ENCODE measurements around the gene ROBO3. TPM values are rescaled to one million over a fixed set of nuclear protein-coding genes. Genes with fewer than 3 reads are reported as not detected.

ROBO3 gene
- polyA plus RNA-seq, 4 donors: 4.5 to 16.1 (median 11.4) TPM

- Histone ChIP-seq H3K9me3 (ENCODE audit: control insufficient read depth in 2 of 2, insufficient read depth in 1 of 2, low read depth in 1 of 2, low read length in 1 of 2) (no peaks in the 10 kb centered on the region), H3K4me1 (ENCODE audit: control insufficient read depth in 3 of 3, insufficient read depth in 2 of 3, low read depth in 1 of 3, low read length in 2 of 3) (no peaks in the 10 kb centered on the region), H3K27ac (ENCODE audit: low read depth in 1 of 3, low read length in 2 of 3) (no peak overlapping the region), H3K27me3 (ENCODE audit: control insufficient read depth in 3 of 3, insufficient read depth in 3 of 3, low read length in 3 of 3) (peaks cover 0 to 8% (median 0%) of the 10 kb centered on the region in 3 donors), H3K36me3 (ENCODE audit: control insufficient read depth in 3 of 3, insufficient read depth in 2 of 3, low read depth in 1 of 3, low read length in 3 of 3) (no peaks in the 10 kb centered on the region), H3K4me3 (ENCODE audit: low read depth in 1 of 3, low read length in 3 of 3) (no peak overlapping the region)
- FAIRE-seq: no peak
- no peak for DNase-seq
- 89 to 92% (median 91%) methylated on average over 3 of the region's 3 CpGs for WGBS, 3 donors
These were observed 34.5 kb upstream of the ROBO3 start for GRCh38 chr11:124830749-124831148.

- WGBS, 3 donors: 96 to 98% (median 97%) methylated on average over 2 of the region's 2 CpGs
- no peak for DNase-seq
- Histone ChIP-seq H3K27me3 (ENCODE audit: control insufficient read depth in 3 of 3, insufficient read depth in 3 of 3, low read length in 3 of 3) (peaks cover 0 to 8% (median 0%) of the 10 kb centered on the region in 3 donors), H3K36me3 (ENCODE audit: control insufficient read depth in 3 of 3, insufficient read depth in 2 of 3, low read depth in 1 of 3, low read length in 3 of 3) (no peaks in the 10 kb centered on the region), H3K9me3 (ENCODE audit: control insufficient read depth in 2 of 2, insufficient read depth in 1 of 2, low read depth in 1 of 2, low read length in 1 of 2) (no peaks in the 10 kb centered on the region), H3K27ac (ENCODE audit: low read depth in 1 of 3, low read length in 2 of 3) (no peak overlapping the region), H3K4me3 (ENCODE audit: low read depth in 1 of 3, low read length in 3 of 3) (no peak overlapping the region), H3K4me1 (ENCODE audit: control insufficient read depth in 3 of 3, insufficient read depth in 2 of 3, low read depth in 1 of 3, low read length in 2 of 3) (no peaks in the 10 kb centered on the region)
- no peak for FAIRE-seq
These were observed 33.3 kb upstream of the ROBO3 start for GRCh38 chr11:124831897-124832296.

GRCh38 chr11:124832571-124832970 lies 32.7 kb upstream of the ROBO3 start:
- Histone ChIP-seq H3K4me3 (ENCODE audit: low read depth in 1 of 3, low read length in 3 of 3) (no peak overlapping the region), H3K27me3 (ENCODE audit: control insufficient read depth in 3 of 3, insufficient read depth in 3 of 3, low read length in 3 of 3) (peaks cover 0 to 8% (median 0%) of the 10 kb centered on the region in 3 donors), H3K36me3 (ENCODE audit: control insufficient read depth in 3 of 3, insufficient read depth in 2 of 3, low read depth in 1 of 3, low read length in 3 of 3) (no peaks in the 10 kb centered on the region), H3K4me1 (ENCODE audit: control insufficient read depth in 3 of 3, insufficient read depth in 2 of 3, low read depth in 1 of 3, low read length in 2 of 3) (no peaks in the 10 kb centered on the region), H3K9me3 (ENCODE audit: control insufficient read depth in 2 of 2, insufficient read depth in 1 of 2, low read depth in 1 of 2, low read length in 1 of 2) (no peaks in the 10 kb centered on the region), H3K27ac (ENCODE audit: low read depth in 1 of 3, low read length in 2 of 3) (no peak overlapping the region)
- WGBS, 3 donors: 75 to 81% (median 78%) methylated on average over 4 of the region's 4 CpGs
- FAIRE-seq (no peak), DNase-seq (no peak)

DNA sequence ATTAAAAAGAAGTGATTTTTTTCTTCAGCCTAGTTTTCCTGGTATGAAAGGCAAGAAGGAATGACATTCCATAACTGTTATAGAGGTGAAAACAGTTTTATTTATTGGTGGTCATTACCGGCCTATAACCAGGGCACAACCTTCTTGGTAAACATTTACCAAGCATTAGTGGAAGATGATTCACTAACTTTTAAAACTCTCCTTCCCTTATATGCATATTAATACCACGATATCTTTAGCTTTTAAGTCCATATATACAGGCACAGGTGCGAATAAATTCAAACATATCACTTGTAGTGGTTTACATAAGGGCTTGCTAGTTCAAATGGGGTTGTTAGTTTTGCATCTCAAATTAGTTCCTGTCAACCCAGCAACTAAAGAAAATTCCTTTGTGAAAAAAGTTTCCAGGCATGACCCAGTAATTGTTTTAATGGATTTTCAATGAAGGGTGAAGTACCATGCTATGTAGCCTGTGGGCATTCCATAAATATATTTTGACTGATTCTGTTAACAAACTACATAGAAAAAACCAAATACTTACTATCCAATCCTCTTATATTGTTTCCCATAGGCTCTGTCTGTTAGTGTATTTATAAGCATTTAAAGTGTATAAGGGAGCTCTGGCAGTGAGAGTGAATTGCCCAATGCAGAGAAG lies 30.6 kb upstream of the ROBO3 start:
- H3K36me3 ChIP-seq (ENCODE audit: control insufficient read depth in 3 of 3, insufficient read depth in 2 of 3, low read depth in 1 of 3, low read length in 3 of 3): no peaks in the 10 kb centered on the region
- no peak overlapping the region for H3K4me3 ChIP-seq (ENCODE audit: low read depth in 1 of 3, low read length in 3 of 3)
- no peaks in the 10 kb centered on the region for H3K9me3 ChIP-seq (ENCODE audit: control insufficient read depth in 2 of 2, insufficient read depth in 1 of 2, low read depth in 1 of 2, low read length in 1 of 2)
- H3K27me3 ChIP-seq (ENCODE audit: control insufficient read depth in 3 of 3, insufficient read depth in 3 of 3, low read length in 3 of 3): peaks cover 6 to 29% (median 7%) of the 10 kb centered on the region in 3 donors
- FAIRE-seq: no peak
- 34 to 64% (median 54%) methylated on average over 3 of the region's 3 CpGs for WGBS, 3 donors
- DNase-seq: peak in 1 of 2 donors; percentile 34
- H3K4me1 ChIP-seq (ENCODE audit: control insufficient read depth in 3 of 3, insufficient read depth in 2 of 3, low read depth in 1 of 3, low read length in 2 of 3): peaks cover 0 to 5% (median 0%) of the 10 kb centered on the region in 3 donors
- no peak overlapping the region for H3K27ac ChIP-seq (ENCODE audit: low read depth in 1 of 3, low read length in 2 of 3)

DNA sequence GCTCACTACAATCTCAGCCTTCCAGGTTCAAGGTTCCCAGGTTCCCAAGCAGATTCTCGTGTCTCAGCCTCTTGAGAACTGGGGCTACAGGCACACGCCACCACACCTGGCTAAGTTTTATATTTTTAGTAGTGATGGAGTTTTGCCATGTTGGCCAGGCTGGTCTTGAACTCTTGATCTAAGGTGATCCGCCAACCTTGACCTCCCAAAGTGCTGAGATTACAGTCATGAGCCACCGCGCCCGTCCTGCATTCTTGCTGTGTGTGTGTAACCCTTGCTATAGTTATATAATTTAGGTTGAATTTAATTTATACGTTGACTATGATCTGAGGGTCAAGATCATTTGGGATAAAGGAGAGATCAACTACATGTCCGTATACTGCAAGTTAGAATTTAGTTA lies 29.3 kb upstream of the ROBO3 start:
- no peak for FAIRE-seq
- no peak overlapping the region for H3K27ac ChIP-seq (ENCODE audit: low read depth in 1 of 3, low read length in 2 of 3)

GRCh38 chr11:124837491-124837856 lies 27.8 kb upstream of the ROBO3 start:
- H3K4me1 ChIP-seq (ENCODE audit: control insufficient read depth in 3 of 3, insufficient read depth in 2 of 3, low read depth in 1 of 3, low read length in 2 of 3): peaks cover 0 to 9% (median 0%) of the 10 kb centered on the region in 3 donors
- WGBS, 3 donors: 14 to 20% (median 14%) methylated on average over 3 of the region's 3 CpGs
- no peak overlapping the region for H3K27ac ChIP-seq (ENCODE audit: low read depth in 1 of 3, low read length in 2 of 3)
- FAIRE-seq: no peak
- H3K9me3 ChIP-seq (ENCODE audit: control insufficient read depth in 2 of 2, insufficient read depth in 1 of 2, low read depth in 1 of 2, low read length in 1 of 2): no peaks in the 10 kb centered on the region
- H3K27me3 ChIP-seq (ENCODE audit: control insufficient read depth in 3 of 3, insufficient read depth in 3 of 3, low read length in 3 of 3): peaks cover 6 to 50% (median 25%) of the 10 kb centered on the region in 3 donors
- no peak overlapping the region for H3K4me3 ChIP-seq (ENCODE audit: low read depth in 1 of 3, low read length in 3 of 3)
- H3K36me3 ChIP-seq (ENCODE audit: control insufficient read depth in 3 of 3, insufficient read depth in 2 of 3, low read depth in 1 of 3, low read length in 3 of 3): no peaks in the 10 kb centered on the region
- DNase-seq: peak; percentile 31 to 54

More for the DNA sequence above, 29.3 kb upstream of the ROBO3 start:
- Histone ChIP-seq H3K27me3 (ENCODE audit: control insufficient read depth in 3 of 3, insufficient read depth in 3 of 3, low read length in 3 of 3) (peaks cover 6 to 40% (median 15%) of the 10 kb centered on the region in 3 donors), H3K9me3 (ENCODE audit: control insufficient read depth in 2 of 2, insufficient read depth in 1 of 2, low read depth in 1 of 2, low read length in 1 of 2) (no peaks in the 10 kb centered on the region), H3K4me1 (ENCODE audit: control insufficient read depth in 3 of 3, insufficient read depth in 2 of 3, low read depth in 1 of 3, low read length in 2 of 3) (peaks cover 0 to 9% (median 0%) of the 10 kb centered on the region in 3 donors), H3K4me3 (ENCODE audit: low read depth in 1 of 3, low read length in 3 of 3) (no peak overlapping the region), H3K36me3 (ENCODE audit: control insufficient read depth in 3 of 3, insufficient read depth in 2 of 3, low read depth in 1 of 3, low read length in 3 of 3) (no peaks in the 10 kb centered on the region)
- no peak for DNase-seq
- WGBS, 3 donors: 83 to 90% (median 83%) methylated on average over 8 of the region's 8 CpGs

DNA sequence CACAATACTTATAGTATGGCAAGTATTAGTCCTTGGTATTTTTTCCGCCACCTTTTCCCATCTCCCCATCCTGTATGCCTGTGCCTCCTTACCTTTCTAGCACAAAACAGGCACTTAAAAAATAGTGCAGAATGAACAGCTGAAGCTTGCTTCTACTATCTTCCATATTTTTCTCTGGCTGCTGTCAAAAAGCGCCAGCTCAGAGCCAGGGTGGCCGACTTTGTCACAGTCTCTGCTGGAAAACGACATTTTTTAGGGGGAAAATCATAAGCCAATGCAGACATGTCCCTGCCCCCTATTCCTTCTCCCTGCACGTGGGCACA lies 26.5 kb upstream of the ROBO3 start:
- FAIRE-seq: no peak
- Histone ChIP-seq H3K27me3 (ENCODE audit: control insufficient read depth in 3 of 3, insufficient read depth in 3 of 3, low read length in 3 of 3) (peaks cover 6 to 55% (median 35%) of the 10 kb centered on the region in 3 donors), H3K4me1 (ENCODE audit: control insufficient read depth in 3 of 3, insufficient read depth in 2 of 3, low read depth in 1 of 3, low read length in 2 of 3) (peaks cover 0 to 15% (median 0%) of the 10 kb centered on the region in 3 donors), H3K4me3 (ENCODE audit: low read depth in 1 of 3, low read length in 3 of 3) (no peak overlapping the region), H3K27ac (ENCODE audit: low read depth in 1 of 3, low read length in 2 of 3) (no peak overlapping the region), H3K36me3 (ENCODE audit: control insufficient read depth in 3 of 3, insufficient read depth in 2 of 3, low read depth in 1 of 3, low read length in 3 of 3) (no peaks in the 10 kb centered on the region), H3K9me3 (ENCODE audit: control insufficient read depth in 2 of 2, insufficient read depth in 1 of 2, low read depth in 1 of 2, low read length in 1 of 2) (no peaks in the 10 kb centered on the region)
- WGBS, 3 donors: 25 to 31% (median 28%) methylated on average over 5 of the region's 5 CpGs
- no peak for DNase-seq

- no peak for FAIRE-seq
- Histone ChIP-seq H3K4me3 (ENCODE audit: low read depth in 1 of 3, low read length in 3 of 3) (peak overlapping the region in 1 of 3 donors; percentile 27), H3K4me1 (ENCODE audit: control insufficient read depth in 3 of 3, insufficient read depth in 2 of 3, low read depth in 1 of 3, low read length in 2 of 3) (peaks cover 0 to 15% (median 0%) of the 10 kb centered on the region in 3 donors), H3K36me3 (ENCODE audit: control insufficient read depth in 3 of 3, insufficient read depth in 2 of 3, low read depth in 1 of 3, low read length in 3 of 3) (no peaks in the 10 kb centered on the region), H3K9me3 (ENCODE audit: control insufficient read depth in 2 of 2, insufficient read depth in 1 of 2, low read depth in 1 of 2, low read length in 1 of 2) (no peaks in the 10 kb centered on the region), H3K27me3 (ENCODE audit: control insufficient read depth in 3 of 3, insufficient read depth in 3 of 3, low read length in 3 of 3) (peaks cover 6 to 61% (median 40%) of the 10 kb centered on the region in 3 donors), H3K27ac (ENCODE audit: low read depth in 1 of 3, low read length in 2 of 3) (no peak overlapping the region)
- 0 to 2% (median 1%) methylated on average over 70 to 87 of the region's 87 CpGs for WGBS, 3 donors
- DNase-seq: peak in 1 of 2 donors; percentile 26
These were observed 25.9 kb upstream of the ROBO3 start for GRCh38 chr11:124839128-124839971.
